GM18511 (cell line): Measurements from ENCODE around the gene SMIM24.
"Not testable (repeated sequence)": the region's sequence is repeated elsewhere in the genome, so short reads cannot be mapped to it uniquely, and the experiment has no call there.

Experiments used
- ATAC-seq: cut with Tn5 transposase; IDR thresholded peaks from one replicate; pipeline ENCODE4 v1.9.1; 2021; ENCODE audit warnings: mild to moderate bottlenecking, moderate library complexity; ENCODE audit not compliant: unreplicated experiment

SMIM24 gene

DNA sequence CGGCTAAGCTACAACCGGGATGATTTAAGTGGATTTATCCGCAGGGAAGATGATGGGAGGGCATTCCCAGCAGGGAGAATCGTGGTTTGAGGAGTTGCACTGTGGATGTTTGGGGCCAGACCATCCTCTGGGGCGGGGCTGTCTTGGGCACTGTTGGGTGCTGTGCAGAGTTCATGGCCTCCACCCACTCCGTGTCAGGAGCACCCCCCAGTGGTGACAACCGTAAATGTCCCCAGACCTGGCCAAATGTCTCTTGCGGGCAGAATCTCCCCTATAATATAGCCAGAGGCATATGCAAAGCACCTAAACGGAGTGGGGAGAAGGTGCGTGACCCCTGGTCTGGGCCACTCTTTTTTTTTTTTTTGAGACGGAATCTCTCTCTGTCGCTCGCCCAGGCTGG lies 40.2 kb downstream of the SMIM24 start:
- no peak for ATAC-seq

- ATAC-seq: peak; percentile 90
Observed at GRCh38 chr19:3434630-3435553, 45.4 kb downstream of the SMIM24 start.

DNA sequence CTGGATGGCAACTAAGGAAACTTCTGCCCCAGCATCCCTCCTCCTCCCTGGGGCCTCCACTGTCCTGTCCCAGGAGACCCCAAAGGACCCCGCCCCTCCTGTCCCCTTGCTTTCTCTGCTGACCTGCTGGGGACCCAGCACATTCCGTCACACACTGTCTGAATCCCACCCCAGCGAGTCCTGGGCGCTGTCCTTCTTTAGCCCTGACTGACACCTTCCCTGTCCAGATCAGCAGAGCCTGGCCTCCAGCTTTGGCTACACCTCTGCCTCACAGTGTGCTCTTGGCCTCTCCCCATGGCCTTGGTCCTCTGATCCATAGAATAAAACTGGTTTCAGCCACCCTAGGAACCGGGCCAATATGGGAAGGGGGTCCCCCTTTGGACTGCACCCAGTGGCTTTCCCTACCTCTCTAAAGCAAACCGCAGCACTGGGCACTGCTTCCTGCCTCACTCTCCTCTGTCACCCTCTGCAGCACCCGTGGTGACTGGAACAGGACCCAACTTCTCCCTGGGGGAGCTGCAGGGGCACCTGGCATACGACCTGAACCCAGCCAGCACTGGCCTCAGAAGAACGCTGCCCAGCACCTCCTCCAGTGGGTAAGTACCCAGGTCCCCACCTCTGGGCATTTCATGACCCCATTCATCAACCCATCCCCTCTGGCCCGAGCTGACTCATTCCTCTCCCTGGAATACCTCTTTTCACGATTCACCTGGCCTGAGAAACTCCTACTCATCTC lies 46.4 kb downstream of the SMIM24 start:
- ATAC-seq: no peak

- no peak for ATAC-seq
Observed at GRCh38 chr19:3433313-3433712, 47.0 kb downstream of the SMIM24 start.

- no peak for ATAC-seq
Observed at GRCh38 chr19:3431760-3432397, 48.4 kb downstream of the SMIM24 start.

- not testable (repeated sequence) for ATAC-seq
Observed at GRCh38 chr19:3430366-3430680, 50.0 kb downstream of the SMIM24 start.

DNA sequence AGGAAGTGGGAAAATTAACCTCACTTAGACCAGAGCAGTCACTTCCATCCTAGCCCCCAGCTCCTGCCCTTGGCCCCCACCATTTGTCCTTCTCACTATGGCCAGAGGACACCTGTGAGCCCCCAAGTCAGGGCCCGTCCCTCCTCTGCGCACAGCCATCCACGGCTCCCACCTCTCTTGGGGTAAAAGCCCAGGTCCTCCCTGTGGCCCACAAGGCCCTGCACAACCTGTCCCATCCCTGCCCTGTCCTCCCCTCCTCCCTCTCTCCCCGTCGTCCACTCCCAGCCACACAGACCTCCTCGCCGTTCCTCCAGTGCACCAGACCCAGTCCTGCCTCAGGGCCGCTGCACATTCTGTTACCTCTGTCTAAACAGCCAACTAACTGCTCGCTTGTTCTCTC lies 53.9 kb downstream of the SMIM24 start:
- no peak for ATAC-seq
